DOHH2 (cell line): ENCODE measurements around the gene CLDN1.

Experiments
- H3F3A ChIP-seq: fragments of 200-600 bp; sonication (generic), shearing (Covaris generic); 2 replicates; pipeline ENCODE4 v1.6.0; 2016; ENCODE audit warnings: antibody characterized with exemption, mild to moderate bottlenecking; ENCODE audit not compliant: control insufficient read depth, insufficient read depth
- H3K27ac ChIP-seq: fragments of 200-600 bp; sonication (generic); 2 replicates; pipeline ENCODE4 v1.5.1; 2014; ENCODE audit warnings: low read depth, mild to moderate bottlenecking, low read length, moderate library complexity
- H3K27me3 ChIP-seq: fragments of 200-600 bp; sonication (generic); 2 replicates; pipeline ENCODE4 v1.6.1; 2014; ENCODE audit warnings: mild to moderate bottlenecking, low read length, mixed read lengths; ENCODE audit not compliant: control insufficient read depth
- H3K36me3 ChIP-seq: fragments of 200-600 bp; sonication (generic); 2 replicates; pipeline ENCODE4 v1.6.1; 2014; ENCODE audit warnings: mild to moderate bottlenecking, low read length, moderate library complexity, mixed read lengths; ENCODE audit not compliant: control insufficient read depth
- H3K4me1 ChIP-seq: fragments of 200-600 bp; sonication (generic); 2 replicates; pipeline ENCODE4 v1.6.1; 2014; ENCODE audit warnings: mild to moderate bottlenecking, low read length, mixed read lengths; ENCODE audit not compliant: control insufficient read depth
- H3K4me2 ChIP-seq: fragments of 200-600 bp; sonication (generic); 2 replicates; pipeline ENCODE4 v1.6.0; 2014; ENCODE audit warnings: mild to moderate bottlenecking, low read length, moderate library complexity
- H3K4me3 ChIP-seq: fragments of 200-600 bp; sonication (generic); 2 replicates; pipeline ENCODE4 v1.5.1; 2014; ENCODE audit warnings: mild to moderate bottlenecking, low read length, mixed read lengths
- H3K79me2 ChIP-seq: fragments of 200-600 bp; sonication (generic); 2 replicates; pipeline ENCODE4 v1.6.1; 2014; ENCODE audit warnings: mild to moderate bottlenecking, low read length, mixed read lengths; ENCODE audit not compliant: control insufficient read depth
- H3K9me2 ChIP-seq: fragments of 200-600 bp; sonication (generic); replicated peaks from 2 replicates; pipeline ENCODE4 v1.6.1; 2014; ENCODE audit warnings: mild to moderate bottlenecking, low read length, mixed read lengths; ENCODE audit not compliant: control insufficient read depth
- H3K9me3 ChIP-seq: fragments of 200-600 bp; sonication (generic); 2 replicates; pipeline ENCODE4 v1.6.1; 2014; ENCODE audit warnings: antibody characterized with exemption, low read length, mixed read lengths; ENCODE audit not compliant: control insufficient read depth, insufficient read depth
- H4K20me1 ChIP-seq: fragments of 200-600 bp; sonication (generic); 2 replicates; pipeline ENCODE4 v1.6.0; 2014; ENCODE audit warnings: low read depth, mild to moderate bottlenecking, antibody characterized with exemption, low read length, moderate library complexity; ENCODE audit not compliant: control insufficient read depth, insufficient read depth
- CTCF ChIP-seq: fragments of 200-600 bp; sonication (generic); IDR thresholded peaks from one replicate; pipeline ENCODE4 v1.5.1; 2014; ENCODE audit warnings: antibody characterized with exemption, mild to moderate bottlenecking, low read depth, low read length; ENCODE audit not compliant: poor library complexity, severe bottlenecking
- EZH2phosphoT487 ChIP-seq: fragments of 200-600 bp; sonication (generic); IDR thresholded peaks from 2 replicates; pipeline ENCODE4 v1.6.1; 2017; ENCODE audit warnings: borderline replicate concordance, mild to moderate bottlenecking, antibody characterized with exemption, low read length, moderate library complexity, mixed read lengths

The CLDN1 gene

DNA sequence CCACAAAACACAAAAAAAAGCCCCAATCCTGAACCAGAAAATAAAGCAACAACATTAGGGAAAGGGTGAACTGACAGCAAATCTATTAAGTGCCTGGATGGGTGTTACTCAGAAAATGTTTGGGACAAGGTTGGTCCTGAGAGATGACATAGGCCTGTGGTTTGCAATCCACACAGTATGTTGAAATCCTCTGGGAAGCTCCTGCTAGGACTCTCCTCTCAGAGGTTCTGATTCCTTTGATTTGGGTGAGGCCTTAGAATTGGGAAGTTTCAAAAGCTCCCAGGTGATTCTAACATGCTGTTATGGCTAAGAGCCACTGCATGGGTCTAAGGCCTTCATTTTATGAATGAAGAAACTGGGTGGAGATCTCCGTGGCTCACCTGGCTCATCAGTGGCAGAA lies 18.4 kb downstream of the CLDN1 start:
- no peak for TF ChIP-seq CTCF
- H3K4me2 ChIP-seq, result no peak overlapping the region
- H3K27ac ChIP-seq, result no peak overlapping the region

DNA sequence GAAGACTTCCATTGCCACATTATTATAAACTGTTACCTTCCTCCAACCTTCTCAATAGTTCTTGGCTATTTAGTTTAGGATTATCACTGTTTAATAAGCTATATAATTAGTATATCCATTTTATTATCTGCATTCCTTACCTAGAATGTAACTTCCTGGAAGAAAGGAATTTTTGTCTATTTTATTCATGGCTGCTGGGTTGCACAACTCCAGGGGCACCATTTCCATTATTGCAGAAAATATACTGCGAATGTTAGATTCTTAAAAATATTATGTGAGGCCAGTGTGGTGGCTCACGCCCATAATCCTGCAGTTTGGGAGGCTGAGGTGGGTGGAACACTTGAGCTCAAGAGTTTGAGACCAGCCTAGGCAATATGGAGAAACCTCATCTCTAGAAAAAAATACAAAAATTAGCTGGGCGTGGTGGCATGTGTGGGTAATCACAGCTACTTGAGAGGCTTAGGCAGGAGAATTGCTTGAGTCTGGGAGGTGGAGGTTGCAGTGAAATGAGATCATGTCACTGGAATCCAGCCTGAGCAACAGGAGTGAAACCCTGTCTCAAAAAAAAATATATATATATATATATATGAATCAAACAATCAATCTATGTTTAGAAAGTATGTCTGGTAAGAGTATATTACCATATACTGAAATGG lies 19.9 kb downstream of the CLDN1 start:
- no peak overlapping the region for H3K4me2 ChIP-seq
- no peaks in the 10 kb centered on the region for H3K4me1 ChIP-seq
- H3K27me3 ChIP-seq, result no peaks in the 10 kb centered on the region
- H3K9me2 ChIP-seq, result no peaks in the 10 kb centered on the region
- no peaks in the 10 kb centered on the region for H3K79me2 ChIP-seq
- H3F3A ChIP-seq, result no peaks in the 10 kb centered on the region
- no peaks in the 10 kb centered on the region for H3K9me3 ChIP-seq
- H3K4me3 ChIP-seq, result no peak overlapping the region
- H3K27ac ChIP-seq, result no peak overlapping the region
- no peaks in the 10 kb centered on the region for H3K36me3 ChIP-seq
- TF ChIP-seq CTCF (no peak), EZH2phosphoT487 (no peak)
- H4K20me1 ChIP-seq, result no peaks in the 10 kb centered on the region

More for the DNA sequence above, 18.4 kb downstream of the CLDN1 start:
- Histone ChIP-seq H3K4me1 (no peaks in the 10 kb centered on the region), H4K20me1 (no peaks in the 10 kb centered on the region), H3K4me3 (no peak overlapping the region), H3F3A (no peaks in the 10 kb centered on the region), H3K9me2 (no peaks in the 10 kb centered on the region), H3K36me3 (no peaks in the 10 kb centered on the region), H3K9me3 (no peaks in the 10 kb centered on the region), H3K27me3 (no peaks in the 10 kb centered on the region), H3K79me2 (no peaks in the 10 kb centered on the region)

GRCh38 chr3:190301591-190301990 lies 20.7 kb downstream of the CLDN1 start:
- no peaks in the 10 kb centered on the region for H3F3A ChIP-seq
- H3K4me1 ChIP-seq, result no peaks in the 10 kb centered on the region
- no peak overlapping the region for H3K4me3 ChIP-seq
- H3K79me2 ChIP-seq, result no peaks in the 10 kb centered on the region
- no peaks in the 10 kb centered on the region for H3K27me3 ChIP-seq
- no peak for TF ChIP-seq EZH2phosphoT487
- no peak for TF ChIP-seq CTCF
- H4K20me1 ChIP-seq, result no peaks in the 10 kb centered on the region
- H3K36me3 ChIP-seq, result no peaks in the 10 kb centered on the region
- H3K9me3 ChIP-seq, result no peaks in the 10 kb centered on the region
- no peak overlapping the region for H3K4me2 ChIP-seq
- H3K27ac ChIP-seq, result no peak overlapping the region
- no peaks in the 10 kb centered on the region for H3K9me2 ChIP-seq
